ENCODE data around the gene QDPR. TPM values are rescaled to one million over a fixed set of nuclear protein-coding genes. Genes with fewer than 3 reads are reported as not detected.

QDPR gene
- total and polyA plus RNA-seq, 9 of the 15 experiments (the other 6 are each of a cell fraction or from before 2014, with no cell fraction given): 5.7 to 29.7 (median 17.2) TPM

DNA sequence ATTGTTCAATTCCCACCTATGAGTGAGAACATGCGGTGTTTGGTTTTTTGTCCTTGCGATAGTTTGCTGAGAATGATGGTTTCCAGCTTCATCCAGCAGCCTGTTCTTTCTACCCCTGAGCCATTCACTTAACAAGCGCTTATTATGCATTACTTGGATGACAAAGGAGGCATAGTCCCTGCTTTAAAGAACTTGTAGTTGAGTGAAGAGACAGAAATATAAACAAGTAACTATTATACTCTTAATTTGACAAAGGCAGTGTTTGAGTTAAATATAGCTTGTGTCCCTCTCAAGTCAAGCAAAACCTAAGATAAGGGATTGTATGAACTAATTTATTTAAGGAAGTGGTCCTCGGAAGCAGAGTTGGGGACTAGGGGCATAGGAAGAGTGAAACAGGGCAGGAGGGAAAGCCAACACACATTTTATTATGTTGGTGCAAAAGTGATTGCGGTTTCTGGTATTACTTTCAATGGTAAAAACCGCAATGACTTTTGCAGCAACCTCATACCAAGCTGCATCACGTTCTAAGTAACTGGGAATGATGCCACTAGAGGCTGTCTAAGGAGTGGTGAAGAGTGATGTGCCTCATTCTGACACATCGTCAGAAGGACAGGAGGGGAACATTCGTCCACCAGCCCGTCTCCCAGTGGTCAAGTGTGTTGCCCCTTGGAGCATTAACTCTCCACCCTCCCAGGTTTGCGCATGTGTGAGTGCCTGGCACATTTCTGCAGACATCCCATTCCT, 41.8 kb downstream of the QDPR start:
- FAIRE-seq (no peak), DNase-seq (ENCODE audit: extremely low read depth in 1 of 4, low spot score in 3 of 4) (no peak), ATAC-seq (no peak)
- Histone ChIP-seq H3K27ac (ENCODE audit: extremely low read depth, low read depth, low read length) (no peak overlapping the region), H3K27me3 (ENCODE audit: control insufficient read depth in 2 of 2, insufficient read depth in 2 of 2, low read length in 2 of 2) (peaks cover 6 to 28% of the 10 kb centered on the region in 2 experiments; a peak in 4 of 5 replicates), H3K4me2 (ENCODE audit: insufficient read depth, low read length) (no peak overlapping the region), H2AFZ (ENCODE audit: low read depth, low read length) (no peak overlapping the region), H3K36me3 (ENCODE audit: control insufficient read depth, insufficient read depth, low read length) (no peaks in the 10 kb centered on the region), H4K20me1 (replicated peaks; ENCODE audit: control insufficient read depth, insufficient read depth, low read length) (peaks cover 5% of the 10 kb centered on the region; the same call in 1 of the 2 replicates), H3K9me3 (replicated peaks; ENCODE audit: control insufficient read depth, insufficient read depth, low read depth, low read length) (no peaks in the 10 kb centered on the region), H3K4me3 (no peak overlapping the region), H3K9me1 (ENCODE audit: control insufficient read depth, insufficient read depth, low read length) (no peaks in the 10 kb centered on the region), H3K9ac (ENCODE audit: insufficient read depth in 1 of 2, low read depth in 2 of 2, low read length in 2 of 2) (no peak overlapping the region), H3K79me2 (ENCODE audit: control insufficient read depth, insufficient read depth, low read length) (no peaks in the 10 kb centered on the region), H3K4me1 (replicated peaks in 1 of 2; ENCODE audit: control insufficient read depth in 2 of 2, insufficient read depth in 2 of 2, low read length in 2 of 2) (no peaks in the 10 kb centered on the region; a peak in 1 of 5 replicates)
- in situ Hi-C loops (cut with MboI): loop anchor here (5.0 kb wide), 1 partner anchor 128 kb away; no protein-coding TSS in a partner anchor
- POLR2A ChIA-PET: no interaction called here
- intact Hi-C loops (cut with micrococcal nuclease): loop anchor here (2.0 kb wide), 1 partner anchor 123 kb away; no protein-coding TSS in a partner anchor
- WGBS (ENCODE audit: insufficient coverage, low coverage, missing lambda C conversion rate): 26% methylated on average over 11 of the region's 11 CpGs
- no TSS peak for BruUV-seq (replicated peaks)
- CTCF ChIA-PET (ENCODE audit: low intra/inter-chr PET ratio): no interaction called here
- no peak for TF ChIP-seq GATAD2A (IDR thresholded peaks at IDR 0.05)
- no peak for TF ChIP-seq PCBP2 (IDR thresholded peaks at IDR 0.05; ENCODE audit: low read depth, low read length, poor library complexity, severe bottlenecking)
- TF ChIP-seq, protein P1, sequence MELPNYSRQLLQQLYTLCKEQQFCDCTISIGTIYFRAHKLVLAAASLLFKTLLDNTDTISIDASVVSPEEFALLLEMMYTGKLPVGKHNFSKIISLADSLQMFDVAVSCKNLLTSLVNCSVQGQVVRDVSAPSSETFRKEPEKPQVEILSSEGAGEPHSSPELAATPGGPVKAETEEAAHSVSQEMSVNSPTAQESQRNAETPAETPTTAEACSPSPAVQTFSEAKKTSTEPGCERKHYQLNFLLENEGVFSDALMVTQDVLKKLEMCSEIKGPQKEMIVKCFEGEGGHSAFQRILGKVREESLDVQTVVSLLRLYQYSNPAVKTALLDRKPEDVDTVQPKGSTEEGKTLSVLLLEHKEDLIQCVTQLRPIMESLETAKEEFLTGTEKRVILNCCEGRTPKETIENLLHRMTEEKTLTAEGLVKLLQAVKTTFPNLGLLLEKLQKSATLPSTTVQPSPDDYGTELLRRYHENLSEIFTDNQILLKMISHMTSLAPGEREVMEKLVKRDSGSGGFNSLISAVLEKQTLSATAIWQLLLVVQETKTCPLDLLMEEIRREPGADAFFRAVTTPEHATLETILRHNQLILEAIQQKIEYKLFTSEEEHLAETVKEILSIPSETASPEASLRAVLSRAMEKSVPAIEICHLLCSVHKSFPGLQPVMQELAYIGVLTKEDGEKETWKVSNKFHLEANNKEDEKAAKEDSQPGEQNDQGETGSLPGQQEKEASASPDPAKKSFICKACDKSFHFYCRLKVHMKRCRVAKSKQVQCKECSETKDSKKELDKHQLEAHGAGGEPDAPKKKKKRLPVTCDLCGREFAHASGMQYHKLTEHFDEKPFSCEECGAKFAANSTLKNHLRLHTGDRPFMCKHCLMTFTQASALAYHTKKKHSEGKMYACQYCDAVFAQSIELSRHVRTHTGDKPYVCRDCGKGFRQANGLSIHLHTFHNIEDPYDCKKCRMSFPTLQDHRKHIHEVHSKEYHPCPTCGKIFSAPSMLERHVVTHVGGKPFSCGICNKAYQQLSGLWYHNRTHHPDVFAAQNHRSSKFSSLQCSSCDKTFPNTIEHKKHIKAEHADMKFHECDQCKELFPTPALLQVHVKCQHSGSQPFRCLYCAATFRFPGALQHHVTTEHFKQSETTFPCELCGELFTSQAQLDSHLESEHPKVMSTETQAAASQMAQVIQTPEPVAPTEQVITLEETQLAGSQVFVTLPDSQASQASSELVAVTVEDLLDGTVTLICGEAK (IDR thresholded peaks at IDR 0.05): peak; percentile 80
- TF ChIP-seq, protein P1 (CRISPR knock-in tag; IDR thresholded peaks at IDR 0.05): no peak
- TF ChIP-seq, protein P2, sequence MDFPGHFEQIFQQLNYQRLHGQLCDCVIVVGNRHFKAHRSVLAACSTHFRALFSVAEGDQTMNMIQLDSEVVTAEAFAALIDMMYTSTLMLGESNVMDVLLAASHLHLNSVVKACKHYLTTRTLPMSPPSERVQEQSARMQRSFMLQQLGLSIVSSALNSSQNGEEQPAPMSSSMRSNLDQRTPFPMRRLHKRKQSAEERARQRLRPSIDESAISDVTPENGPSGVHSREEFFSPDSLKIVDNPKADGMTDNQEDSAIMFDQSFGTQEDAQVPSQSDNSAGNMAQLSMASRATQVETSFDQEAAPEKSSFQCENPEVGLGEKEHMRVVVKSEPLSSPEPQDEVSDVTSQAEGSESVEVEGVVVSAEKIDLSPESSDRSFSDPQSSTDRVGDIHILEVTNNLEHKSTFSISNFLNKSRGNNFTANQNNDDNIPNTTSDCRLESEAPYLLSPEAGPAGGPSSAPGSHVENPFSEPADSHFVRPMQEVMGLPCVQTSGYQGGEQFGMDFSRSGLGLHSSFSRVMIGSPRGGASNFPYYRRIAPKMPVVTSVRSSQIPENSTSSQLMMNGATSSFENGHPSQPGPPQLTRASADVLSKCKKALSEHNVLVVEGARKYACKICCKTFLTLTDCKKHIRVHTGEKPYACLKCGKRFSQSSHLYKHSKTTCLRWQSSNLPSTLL (IDR thresholded peaks at IDR 0.05): 0 out of 2 replicates have a peak, but pooled peaks have one; percentile 51
- TF ChIP-seq, protein P3, sequence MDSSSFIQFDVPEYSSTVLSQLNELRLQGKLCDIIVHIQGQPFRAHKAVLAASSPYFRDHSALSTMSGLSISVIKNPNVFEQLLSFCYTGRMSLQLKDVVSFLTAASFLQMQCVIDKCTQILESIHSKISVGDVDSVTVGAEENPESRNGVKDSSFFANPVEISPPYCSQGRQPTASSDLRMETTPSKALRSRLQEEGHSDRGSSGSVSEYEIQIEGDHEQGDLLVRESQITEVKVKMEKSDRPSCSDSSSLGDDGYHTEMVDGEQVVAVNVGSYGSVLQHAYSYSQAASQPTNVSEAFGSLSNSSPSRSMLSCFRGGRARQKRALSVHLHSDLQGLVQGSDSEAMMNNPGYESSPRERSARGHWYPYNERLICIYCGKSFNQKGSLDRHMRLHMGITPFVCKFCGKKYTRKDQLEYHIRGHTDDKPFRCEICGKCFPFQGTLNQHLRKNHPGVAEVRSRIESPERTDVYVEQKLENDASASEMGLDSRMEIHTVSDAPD (CRISPR knock-in tag; IDR thresholded peaks at IDR 0.05): no peak
- no peak for TF ChIP-seq ERF (CRISPR knock-in tag; IDR thresholded peaks at IDR 0.05)

Measured in K562 (cell line).